CD4-positive, alpha-beta T cell treated with Interleukin-2 at 100 ng/mL for 4 hours (primary cell): ENCODE measurements around the gene TBC1D17.

Experiments used
- DNase-seq: peaks from one replicate; pipeline ENCODE4 v3.0.0-alpha.2; 2020; ENCODE audit warnings: low spot score

Gene TBC1D17

GRCh38 chr19:49861541-49862378, 15.7 kb upstream of the TBC1D17 start:
- no peak for DNase-seq

- no peak for DNase-seq
These were observed 14.9 kb upstream of the TBC1D17 start for GRCh38 chr19:49862391-49863253.

- DNase-seq, result no peak
These were observed 14.1 kb upstream of the TBC1D17 start for GRCh38 chr19:49863254-49863934.

- no peak for DNase-seq
These were observed 13.6 kb upstream of the TBC1D17 start for GRCh38 chr19:49863935-49864320.

GRCh38 chr19:49864890-49865289, 12.6 kb upstream of the TBC1D17 start:
- DNase-seq, result no peak

- DNase-seq, result peak; percentile 86
These were observed 10.3 kb upstream of the TBC1D17 start, which contains the start of gene PNKP for GRCh38 chr19:49866933-49867782. Gene PNKP (minus strand): TSS chr19:49867576. CDS start chr19:49867204, 372 bp downstream.

- no peak for DNase-seq
These were observed 8.5 kb upstream of the TBC1D17 start for GRCh38 chr19:49869009-49869483.

- DNase-seq, result peak; percentile 99
These were observed 7.8 kb upstream of the TBC1D17 start for GRCh38 chr19:49869484-49870308.

- no peak for DNase-seq
These were observed 7.1 kb upstream of the TBC1D17 start for GRCh38 chr19:49870309-49870901.

- DNase-seq, result no peak
These were observed 6.0 kb upstream of the TBC1D17 start for GRCh38 chr19:49871349-49871985.

- no peak for DNase-seq
These were observed 5.0 kb upstream of the TBC1D17 start for GRCh38 chr19:49872245-49873128.

- DNase-seq, result no peak
These were observed 4.4 kb upstream of the TBC1D17 start for GRCh38 chr19:49873129-49873521.

GRCh38 chr19:49873834-49874233, 3.7 kb upstream of the TBC1D17 start:
- DNase-seq, result no peak

- no peak for DNase-seq
These were observed 2.9 kb upstream of the TBC1D17 start for GRCh38 chr19:49874503-49875157.

- no peak for DNase-seq
These were observed 2.3 kb upstream of the TBC1D17 start for GRCh38 chr19:49875177-49875576.

GRCh38 chr19:49875857-49876421, 1.6 kb upstream of the TBC1D17 start:
- DNase-seq, result peak; percentile 54

- DNase-seq, result peak; percentile 99
These were observed 981 bp upstream of the TBC1D17 start for GRCh38 chr19:49876422-49877019.
